Tibial artery (tissue), 4 donors: ENCODE results near the gene KSR1.
"Not testable (repeated sequence)": the region's sequence is repeated elsewhere in the genome, so short reads cannot be mapped to it uniquely, and the experiment has no call there.

Source experiments
- DNase-seq, 2 donors: peaks; one replicate each; pipeline ENCODE4 v3.0.0-alpha.2; 2019
- H3K27ac ChIP-seq, 2 donors: fragments of 200-600 bp; sonication (generic) in 1 of 2; 1 replicate in 1 of 2; 2 replicates in 1 of 2; pipeline ENCODE4 v1.5.1; 2018 to 2019; ENCODE audit warnings: mild to moderate bottlenecking in 1 of 2
- H3K27me3 ChIP-seq, 2 donors: fragments of 200-600 bp; sonication (generic) in 1 of 2; one replicate each; pipeline versions ENCODE4 v1.5.1 to v1.6.0; 2016 to 2019
- H3K36me3 ChIP-seq, 3 donors: fragments of 200-600 bp; sonication (generic) in 2 of 3; one replicate each; pipeline ENCODE4 v1.5.1; 2016 to 2019; ENCODE audit warnings: mild to moderate bottlenecking in 2 of 3
- H3K4me1 ChIP-seq, 4 donors: fragments of 200-600 bp; sonication (generic) in 2 of 4; 1 replicate in 3 of 4; 2 replicates in 1 of 4; pipeline ENCODE4 v1.5.1; 2016 to 2019
- H3K4me3 ChIP-seq, 2 donors: fragments of 200-600 bp; sonication (generic) in 1 of 2; 1 replicate in 1 of 2; 2 replicates in 1 of 2; pipeline ENCODE4 v1.5.1; 2018 to 2019; ENCODE audit warnings: mild to moderate bottlenecking in 2 of 2
- H3K9me3 ChIP-seq, 3 donors: fragments of 200-600 bp; sonication (generic) in 1 of 3; one replicate each; pipeline ENCODE4 v1.5.1; 2016 to 2019
- CTCF ChIP-seq, 2 experiments: fragments of 200-600 bp in 1 of 2; fragments of 450-650 bp in 1 of 2; IDR thresholded peaks; one replicate each; pipeline ENCODE4 v1.5.1; 2017 to 2019; ENCODE audit warnings: antibody characterized with exemption in 2 of 2, mild to moderate bottlenecking in 1 of 2, moderate library complexity in 1 of 2
- intact Hi-C: fragments of 100-400 bp; cut with DNase I; formaldehyde crosslinking; loops from one replicate; pipeline ENCODE4 v1.15.0; 2023; ENCODE audit warnings: low total_unique reads

KSR1 gene

GRCh38 chr17:27418366-27418615 is 38.0 kb upstream of the KSR1 start:
- Histone ChIP-seq H3K9me3 (no peaks in the 10 kb centered on the region), H3K27me3 (no peaks in the 10 kb centered on the region), H3K27ac (no peak overlapping the region), H3K4me3 (no peak overlapping the region), H3K4me1 (no peaks in the 10 kb centered on the region), H3K36me3 (no peaks in the 10 kb centered on the region)
- intact Hi-C loops, result no loop called here
- TF ChIP-seq CTCF (IDR thresholded peaks at IDR 0.05), result no peak
- no peak for DNase-seq

- no peak overlapping the region for H3K4me3 ChIP-seq
- H3K27me3 ChIP-seq, result no peaks in the 10 kb centered on the region
- no peaks in the 10 kb centered on the region for H3K4me1 ChIP-seq
- H3K27ac ChIP-seq, result no peak overlapping the region
- no peak for TF ChIP-seq CTCF (IDR thresholded peaks at IDR 0.05)
- no peak for DNase-seq
- H3K9me3 ChIP-seq, result no peaks in the 10 kb centered on the region
- H3K36me3 ChIP-seq, result no peaks in the 10 kb centered on the region
- intact Hi-C loops, result no loop called here
Observed at GRCh38 chr17:27419156-27419555, 37.1 kb upstream of the KSR1 start.

- no peaks in the 10 kb centered on the region for H3K36me3 ChIP-seq
- no peaks in the 10 kb centered on the region for H3K27me3 ChIP-seq
- no peak overlapping the region for H3K4me3 ChIP-seq
- no peak for TF ChIP-seq CTCF (IDR thresholded peaks at IDR 0.05)
- no peak overlapping the region for H3K27ac ChIP-seq
- peak in 1 of 2 donors; percentile 54 for DNase-seq
- no peaks in the 10 kb centered on the region for H3K9me3 ChIP-seq
- no peaks in the 10 kb centered on the region for H3K4me1 ChIP-seq
- intact Hi-C loops, result loop anchor here (10.0 kb wide), 1 partner anchor 56 kb away; no protein-coding TSS in a partner anchor
Observed at GRCh38 chr17:27420211-27420950, 35.9 kb upstream of the KSR1 start.

- Histone ChIP-seq H3K9me3 (no peaks in the 10 kb centered on the region), H3K4me1 (no peaks in the 10 kb centered on the region), H3K4me3 (no peak overlapping the region), H3K27ac (no peak overlapping the region), H3K36me3 (no peaks in the 10 kb centered on the region), H3K27me3 (no peaks in the 10 kb centered on the region)
- no peak for TF ChIP-seq CTCF (IDR thresholded peaks at IDR 0.05)
- DNase-seq, result peak in 1 of 2 donors; percentile 42
- intact Hi-C loops, result loop anchor here (10.0 kb wide), 1 partner anchor 56 kb away; no protein-coding TSS in a partner anchor
Observed at GRCh38 chr17:27421111-27421510, 35.1 kb upstream of the KSR1 start.

DNA sequence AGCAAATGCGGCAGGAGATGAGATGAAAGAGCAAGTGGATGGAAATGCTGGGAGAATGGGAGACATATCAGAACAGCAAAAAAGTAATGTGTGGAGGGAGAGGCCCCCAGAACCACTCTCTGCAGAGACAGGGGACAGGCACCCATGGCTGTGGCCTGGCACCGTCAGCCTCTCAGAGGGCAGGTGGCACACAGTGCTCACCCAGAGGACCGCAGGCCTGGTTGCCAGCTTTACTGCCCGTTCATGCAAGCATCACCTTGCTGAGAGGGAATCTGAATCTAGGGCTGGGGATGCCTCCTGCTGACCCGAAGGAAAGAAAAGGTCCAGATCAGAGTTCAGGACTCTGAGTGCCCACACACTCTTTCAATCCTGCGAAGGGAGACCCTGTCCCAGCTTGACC is 34.6 kb upstream of the KSR1 start:
- not testable (repeated sequence) for H3K9me3 ChIP-seq

GRCh38 chr17:27422601-27423000 is 33.6 kb upstream of the KSR1 start:
- DNase-seq, result no peak

More for the DNA sequence above, 34.6 kb upstream of the KSR1 start:
- H3K27me3 ChIP-seq, H3K36me3 ChIP-seq, H3K27ac ChIP-seq, DNase-seq, H3K4me1 ChIP-seq, H3K4me3 ChIP-seq: not testable (repeated sequence)
- intact Hi-C loops, result loop anchor here (10.0 kb wide), 1 partner anchor 57 kb away; no protein-coding TSS in a partner anchor

More at GRCh38 chr17:27422601-27423000, 33.6 kb upstream of the KSR1 start:
- H3K27me3 ChIP-seq, result no peaks in the 10 kb centered on the region
- H3K27ac ChIP-seq, result no peak overlapping the region
- H3K36me3 ChIP-seq, result no peaks in the 10 kb centered on the region
- H3K4me1 ChIP-seq, result no peaks in the 10 kb centered on the region
- intact Hi-C loops, result loop anchor here (10.0 kb wide), 1 partner anchor 58 kb away; no protein-coding TSS in a partner anchor
- H3K4me3 ChIP-seq, result no peak overlapping the region
- no peak for TF ChIP-seq CTCF (IDR thresholded peaks at IDR 0.05)
- no peaks in the 10 kb centered on the region for H3K9me3 ChIP-seq
